Astrocyte of the cerebellum (primary cell): ENCODE measurements around the gene TRIM61.
"Not testable (repeated sequence)": the region's sequence is repeated elsewhere in the genome, so short reads cannot be mapped to it uniquely, and the experiment has no call there.

Source experiments
- DNase-seq: peaks from one replicate; pipeline ENCODE4 v3.0.0-alpha.2; 2011; ENCODE audit warnings: low read depth
- H3K4me3 ChIP-seq: 2 replicates; pipeline ENCODE4 v1.5.1; 2011; ENCODE audit warnings: mild to moderate bottlenecking, low read depth, low read length, moderate library complexity
- CTCF ChIP-seq: IDR thresholded peaks from 2 replicates; pipeline ENCODE4 v1.5.1; 2012; ENCODE audit warnings: low read length, low read depth, moderate library complexity, mild to moderate bottlenecking; ENCODE audit errors: missing control alignments
- in situ Hi-C: cut with HindIII; loops from 2 replicates; pipeline ENCODE4 v1.10.0; 2017; ENCODE audit warnings: low sequenced_read_pairs

Gene TRIM61

DNA sequence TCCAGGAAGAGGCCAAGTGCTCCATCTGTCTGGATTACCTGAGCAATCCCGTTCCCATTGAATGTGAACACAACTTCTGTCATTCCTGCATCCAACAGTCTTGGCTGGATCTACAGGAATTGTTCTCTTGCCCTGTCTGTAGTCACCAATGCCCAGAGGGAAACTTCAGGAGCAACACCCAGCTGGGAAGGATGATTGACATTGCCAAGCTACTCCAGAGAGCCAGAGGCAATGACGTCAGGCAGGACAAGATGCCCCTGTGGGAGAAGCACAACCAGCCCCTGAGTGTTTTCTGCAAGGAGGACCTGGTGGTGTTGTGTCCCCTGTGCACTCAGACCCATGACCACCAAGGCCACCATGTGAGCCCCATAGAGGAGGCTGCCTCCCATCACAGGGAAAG lies 33.0 kb upstream of the TRIM61 start:
- in situ Hi-C loops, result no loop called here
- DNase-seq, result no peak
- no peak overlapping the region for H3K4me3 ChIP-seq
- no peak for TF ChIP-seq CTCF

GRCh38 chr4:165009493-165010227 lies 32.2 kb upstream of the TRIM61 start:
- TF ChIP-seq CTCF, result no peak
- in situ Hi-C loops, result no loop called here
- DNase-seq, result no peak
- H3K4me3 ChIP-seq, result no peak overlapping the region

DNA sequence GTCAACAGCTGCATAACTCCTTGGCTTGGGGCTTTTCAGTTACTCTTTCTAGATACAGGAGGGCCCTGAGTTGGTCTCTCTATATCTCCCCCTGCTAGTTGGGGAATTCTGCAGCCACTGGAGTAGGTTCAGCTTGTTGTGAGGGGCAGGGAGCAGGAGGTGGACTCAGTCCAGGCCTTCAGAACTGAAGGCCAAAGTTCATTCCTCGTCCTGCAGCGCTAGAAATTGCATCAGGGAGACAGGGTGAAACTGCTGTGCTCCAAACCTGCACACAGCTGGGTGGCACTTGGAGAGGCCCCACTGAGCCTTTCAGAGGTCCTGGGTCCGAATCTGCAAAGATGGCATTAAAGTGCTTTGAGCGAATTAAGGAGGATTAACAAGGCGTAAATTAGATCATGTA lies 29.4 kb upstream of the TRIM61 start:
- TF ChIP-seq CTCF, result no peak
- DNase-seq, result no peak
- H3K4me3 ChIP-seq, result no peak overlapping the region
- in situ Hi-C loops, result no loop called here

DNA sequence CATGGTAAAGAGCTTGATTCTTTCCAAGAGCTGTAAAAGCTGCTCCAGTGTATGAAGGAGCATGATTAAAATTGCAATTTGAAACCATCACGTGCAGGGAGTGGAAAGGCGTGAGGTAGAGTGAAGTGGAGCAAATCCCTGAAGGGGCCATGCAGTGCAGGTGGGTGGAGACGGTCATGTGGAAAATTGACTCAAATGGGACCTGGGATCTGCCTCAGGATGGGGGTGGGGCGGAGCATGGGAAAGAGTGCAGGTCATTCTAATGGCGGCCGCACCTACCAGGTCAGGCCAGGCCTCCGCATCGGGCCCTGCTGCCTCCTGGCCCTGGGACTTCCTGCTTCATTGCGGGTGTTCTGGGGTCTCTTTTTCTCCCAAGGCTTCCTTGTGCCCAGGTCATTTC lies 29.0 kb upstream of the TRIM61 start:
- H3K4me3 ChIP-seq, result no peak overlapping the region
- no peak for TF ChIP-seq CTCF
- no peak for DNase-seq
- in situ Hi-C loops, result no loop called here

- TF ChIP-seq CTCF, result no peak
- no peak overlapping the region for H3K4me3 ChIP-seq
- in situ Hi-C loops, result no loop called here
- DNase-seq, result no peak
Observed at GRCh38 chr4:165005352-165005925, 28.0 kb upstream of the TRIM61 start.

DNA sequence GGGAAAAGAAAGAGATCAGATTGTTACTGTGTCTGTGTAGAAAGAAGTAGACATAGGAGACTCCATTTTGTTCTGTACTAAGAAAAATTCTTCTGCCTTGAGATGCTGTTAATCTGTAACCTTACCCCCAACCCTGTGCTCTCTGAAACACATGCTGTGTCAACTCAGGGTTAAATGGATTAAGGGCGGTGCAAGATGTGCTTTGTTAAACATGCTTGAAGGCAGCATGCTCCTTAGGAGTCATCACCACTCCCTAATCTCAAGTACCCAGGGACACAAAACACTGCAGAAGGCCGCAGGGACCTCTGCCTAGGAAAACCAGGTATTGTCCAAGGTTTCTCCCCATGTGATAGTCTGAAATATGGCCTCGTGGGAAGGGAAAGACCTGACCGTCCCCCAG lies 24.5 kb upstream of the TRIM61 start:
- H3K4me3 ChIP-seq, in situ Hi-C loops, DNase-seq: not testable (repeated sequence)

GRCh38 chr4:164998526-164999080 lies 21.1 kb upstream of the TRIM61 start:
- DNase-seq, in situ Hi-C loops, H3K4me3 ChIP-seq: not testable (repeated sequence)
